NCI-H2107 treated with DMSO at 0.1 percent for 48 hours (cell line): ENCODE results near the gene SLC6A18.

ENCODE experiments used
- DNase-seq: peaks from one replicate; lab custom pipeline; 2025; ENCODE audit not compliant: unreplicated experiment; lab: John Stamatoyannopoulos, UW

The SLC6A18 gene

GRCh38 chr5:1225081-1225480 is at the start of gene SLC6A18:
SLC6A18 (plus strand) TSS chr5:1225381; CDS start chr5:1225478, 97 bp downstream.
- no peak for DNase-seq

- no peak for DNase-seq
These were observed 49.2 kb upstream of the SLC6A18 start for GRCh38 chr5:1175801-1176472.

GRCh38 chr5:1176473-1177391 is 48.4 kb upstream of the SLC6A18 start:
- no peak for DNase-seq

GRCh38 chr5:1177826-1178528 is 47.2 kb upstream of the SLC6A18 start:
- no peak for DNase-seq

- DNase-seq, result no peak
These were observed 46.4 kb upstream of the SLC6A18 start for GRCh38 chr5:1178529-1179382.

GRCh38 chr5:1179383-1179715 is 45.8 kb upstream of the SLC6A18 start:
- no peak for DNase-seq

GRCh38 chr5:1180096-1180495 is 45.1 kb upstream of the SLC6A18 start:
- no peak for DNase-seq

- no peak for DNase-seq
These were observed 44.3 kb upstream of the SLC6A18 start for GRCh38 chr5:1180841-1181271.

- no peak for DNase-seq
These were observed 43.5 kb upstream of the SLC6A18 start for GRCh38 chr5:1181451-1182359.

GRCh38 chr5:1182360-1182632 is 42.9 kb upstream of the SLC6A18 start:
- DNase-seq, result no peak

- peak; percentile 19 for DNase-seq
These were observed 42.4 kb upstream of the SLC6A18 start for GRCh38 chr5:1182633-1183423.

GRCh38 chr5:1183424-1184162 is 41.6 kb upstream of the SLC6A18 start:
- no peak for DNase-seq

GRCh38 chr5:1184163-1184470 is 41.1 kb upstream of the SLC6A18 start:
- DNase-seq, result no peak

GRCh38 chr5:1184481-1184880 is 40.7 kb upstream of the SLC6A18 start:
- DNase-seq, result no peak

GRCh38 chr5:1185038-1185627 is 40.0 kb upstream of the SLC6A18 start:
- no peak for DNase-seq

- no peak for DNase-seq
These were observed 39.4 kb upstream of the SLC6A18 start for GRCh38 chr5:1185629-1186350.

- no peak for DNase-seq
These were observed 38.6 kb upstream of the SLC6A18 start for GRCh38 chr5:1186351-1187233.
